Measurements from ENCODE around the gene MRPL18.

GRCh38 chr6:159778131-159778530 lies 12.1 kb upstream of the MRPL18 start:
- no peak for TF ChIP-seq CTCF (IDR thresholded peaks at IDR 0.05; ENCODE audit: low read depth, low read length)
- TF ChIP-seq EZH2phosphoT487 (IDR thresholded peaks at IDR 0.05; ENCODE audit: low read depth), result no peak
